ENCODE measurements around the gene PMPCA. TPM values are rescaled to one million over a fixed set of nuclear protein-coding genes. Genes with fewer than 3 reads are reported as not detected.

Gene PMPCA
- polyA plus RNA-seq, 2 donors: 32.0 to 38.6 TPM

DNA sequence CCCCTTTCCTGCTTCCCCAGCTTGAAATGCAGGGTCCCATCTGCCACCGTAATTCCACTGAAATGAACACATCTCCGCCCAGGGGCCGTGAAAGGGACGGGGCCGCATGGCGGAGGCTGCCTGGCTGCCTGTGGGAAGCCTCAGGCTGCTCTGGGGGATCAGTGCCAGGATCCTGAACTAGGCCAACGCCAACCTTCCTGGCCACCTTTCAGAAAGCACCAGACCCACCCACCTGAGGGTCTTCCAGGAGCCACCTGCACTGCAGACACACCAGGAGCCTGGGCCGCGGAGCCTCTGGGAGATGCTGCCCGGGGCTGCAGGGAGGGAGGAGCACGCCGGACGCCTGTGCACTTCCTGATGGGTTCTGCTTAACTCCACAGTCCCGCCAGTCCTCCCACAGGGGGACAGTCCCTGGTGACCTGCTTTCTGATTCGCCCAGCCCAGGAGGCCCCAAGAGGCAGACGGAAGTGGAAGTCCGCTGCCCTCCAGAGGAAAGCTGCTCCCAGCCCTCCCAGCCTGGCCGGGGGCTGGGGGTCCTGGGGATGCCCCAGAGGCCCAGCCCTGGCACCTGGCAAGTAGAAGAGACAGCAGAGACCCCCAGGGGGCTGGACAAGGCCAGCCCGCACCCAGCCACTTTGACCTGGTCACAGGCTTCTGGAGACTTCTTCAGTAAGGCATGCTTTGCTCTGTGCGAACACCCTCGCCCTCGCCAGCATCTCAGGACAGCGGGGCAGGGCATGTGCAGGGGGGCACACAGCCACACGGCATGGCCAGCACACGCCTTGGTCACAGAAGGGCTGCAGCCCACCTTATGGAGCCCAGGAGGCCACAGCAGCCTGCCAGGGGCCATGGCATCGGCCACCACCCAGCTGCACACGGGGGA lies 36.9 kb upstream of the PMPCA start, which contains the start of gene CARD9:
Gene CARD9 (minus strand): TSS at position 370 of the 883 bp plus-strand sequence. CDS start 1,591 bp downstream, outside the sequence.
- no peaks in the 10 kb centered on the region for H3K9me3 ChIP-seq (ENCODE audit: control insufficient read depth in 2 of 2, insufficient read depth in 1 of 2, low read depth in 1 of 2, low read length in 1 of 2)
- peaks cover 0 to 17% of the 10 kb centered on the region in 2 donors for H3K4me1 ChIP-seq (ENCODE audit: control insufficient read depth in 2 of 2, insufficient read depth in 2 of 2, low read length in 1 of 2)
- peak within 1 kb of the TSS in 1 of 2 donors; percentile 16 for H3K4me3 ChIP-seq (ENCODE audit: low read depth in 1 of 2, low read length in 2 of 2)
- H3K27me3 ChIP-seq (ENCODE audit: control insufficient read depth in 1 of 2, insufficient read depth in 2 of 2, low read length in 2 of 2): no peaks in the 10 kb centered on the region
- no peaks in the 10 kb centered on the region for H3K36me3 ChIP-seq (ENCODE audit: control insufficient read depth in 2 of 2, insufficient read depth in 2 of 2, low read length in 1 of 2)
- no peak within 1 kb of the TSS for H3K27ac ChIP-seq (ENCODE audit: low read depth in 2 of 2, low read length in 1 of 2)
- WGBS, 2 donors: 52 to 63% methylated on average over 25 to 27 of the region's 27 CpGs

DNA sequence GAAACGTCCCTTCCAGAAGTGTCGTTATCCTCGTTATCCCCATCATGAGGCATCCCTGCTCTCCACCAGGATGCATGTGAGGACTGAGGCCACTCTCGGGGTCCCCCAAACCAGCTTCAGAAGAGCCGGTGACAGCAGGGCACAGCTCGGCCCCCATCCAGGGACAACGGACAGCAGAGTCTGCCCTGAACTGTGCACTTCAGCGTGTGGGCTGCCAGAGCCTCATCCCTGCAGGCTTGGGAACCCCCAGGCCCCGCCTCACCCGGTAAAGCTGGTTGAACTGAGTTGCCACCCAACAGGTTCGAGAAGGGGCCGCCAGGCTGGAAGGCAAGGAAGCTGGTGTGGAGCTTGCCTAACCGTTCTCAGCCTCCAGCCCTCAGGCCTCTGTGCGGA lies 36.3 kb upstream of the PMPCA start:
- H3K4me3 ChIP-seq (ENCODE audit: low read depth in 1 of 2, low read length in 2 of 2): no peak overlapping the region
- no peak overlapping the region for H3K27ac ChIP-seq (ENCODE audit: low read depth in 2 of 2, low read length in 1 of 2)
- no peaks in the 10 kb centered on the region for H3K9me3 ChIP-seq (ENCODE audit: control insufficient read depth in 2 of 2, insufficient read depth in 1 of 2, low read depth in 1 of 2, low read length in 1 of 2)
- H3K36me3 ChIP-seq (ENCODE audit: control insufficient read depth in 2 of 2, insufficient read depth in 2 of 2, low read length in 1 of 2): peaks cover 0 to 6% of the 10 kb centered on the region in 2 donors
- WGBS, 2 donors: 63 to 67% methylated on average over 14 of the region's 14 CpGs
- H3K27me3 ChIP-seq (ENCODE audit: control insufficient read depth in 1 of 2, insufficient read depth in 2 of 2, low read length in 2 of 2): no peaks in the 10 kb centered on the region
- peaks cover 0 to 17% of the 10 kb centered on the region in 2 donors for H3K4me1 ChIP-seq (ENCODE audit: control insufficient read depth in 2 of 2, insufficient read depth in 2 of 2, low read length in 1 of 2)

DNA sequence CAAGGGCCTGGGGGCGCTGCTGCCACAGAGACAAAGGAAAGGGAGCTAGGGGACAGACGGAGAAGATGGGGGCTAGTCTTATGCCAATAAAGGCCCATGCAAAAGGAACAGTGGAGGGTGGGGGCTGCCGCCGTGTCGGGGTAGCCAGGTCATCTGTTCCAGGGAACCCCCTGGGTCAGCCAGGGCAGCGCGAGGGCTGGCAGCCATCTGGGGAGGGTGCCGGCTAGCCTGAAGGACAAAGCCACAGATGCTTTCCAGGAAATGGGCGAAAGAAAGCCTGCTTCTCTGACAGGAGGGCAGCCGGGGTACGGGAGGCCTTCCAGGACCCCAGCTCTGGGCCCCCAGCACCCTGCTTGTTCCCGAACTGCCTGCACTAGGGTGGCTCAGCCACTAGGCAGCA lies 35.4 kb upstream of the PMPCA start:
- Histone ChIP-seq H3K36me3 (ENCODE audit: control insufficient read depth in 2 of 2, insufficient read depth in 2 of 2, low read length in 1 of 2) (peaks cover 0 to 14% of the 10 kb centered on the region in 2 donors), H3K27ac (ENCODE audit: low read depth in 2 of 2, low read length in 1 of 2) (no peak overlapping the region), H3K27me3 (ENCODE audit: control insufficient read depth in 1 of 2, insufficient read depth in 2 of 2, low read length in 2 of 2) (no peaks in the 10 kb centered on the region), H3K9me3 (ENCODE audit: control insufficient read depth in 2 of 2, insufficient read depth in 1 of 2, low read depth in 1 of 2, low read length in 1 of 2) (no peaks in the 10 kb centered on the region), H3K4me3 (ENCODE audit: low read depth in 1 of 2, low read length in 2 of 2) (no peak overlapping the region), H3K4me1 (ENCODE audit: control insufficient read depth in 2 of 2, insufficient read depth in 2 of 2, low read length in 1 of 2) (peaks cover 0 to 17% of the 10 kb centered on the region in 2 donors)
- 91% methylated on average over 12 of the region's 12 CpGs for WGBS, 2 donors

DNA sequence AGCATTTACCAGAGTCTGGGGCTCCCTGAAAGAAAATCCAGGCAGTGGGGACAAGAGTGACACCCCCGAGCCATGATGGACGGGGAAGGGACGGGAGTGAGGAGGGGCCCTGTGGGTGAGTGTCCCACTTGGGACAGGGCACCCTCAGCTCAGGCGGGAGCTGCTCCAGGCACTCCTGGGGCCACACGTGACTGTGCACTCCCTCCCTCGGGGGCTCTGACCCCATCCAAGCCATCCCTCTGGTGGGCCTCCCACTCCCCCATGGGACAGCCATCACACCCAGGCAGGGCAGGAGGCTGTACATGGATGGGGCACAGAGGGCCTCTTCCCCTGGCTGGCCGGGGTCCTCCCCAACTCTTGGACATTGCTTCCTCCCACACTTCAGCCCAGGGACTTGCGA lies 34.0 kb upstream of the PMPCA start:
- no peaks in the 10 kb centered on the region for H3K27me3 ChIP-seq (ENCODE audit: control insufficient read depth in 1 of 2, insufficient read depth in 2 of 2, low read length in 2 of 2)
- no peak overlapping the region for H3K27ac ChIP-seq (ENCODE audit: low read depth in 2 of 2, low read length in 1 of 2)
- H3K4me1 ChIP-seq (ENCODE audit: control insufficient read depth in 2 of 2, insufficient read depth in 2 of 2, low read length in 1 of 2): peaks cover 0 to 15% of the 10 kb centered on the region in 2 donors
- H3K9me3 ChIP-seq (ENCODE audit: control insufficient read depth in 2 of 2, insufficient read depth in 1 of 2, low read depth in 1 of 2, low read length in 1 of 2): no peaks in the 10 kb centered on the region
- H3K4me3 ChIP-seq (ENCODE audit: low read depth in 1 of 2, low read length in 2 of 2): no peak overlapping the region
- peaks cover 0 to 24% of the 10 kb centered on the region in 2 donors for H3K36me3 ChIP-seq (ENCODE audit: control insufficient read depth in 2 of 2, insufficient read depth in 2 of 2, low read length in 1 of 2)
- WGBS, 2 donors: 74 to 85% methylated on average over 8 of the region's 8 CpGs

DNA sequence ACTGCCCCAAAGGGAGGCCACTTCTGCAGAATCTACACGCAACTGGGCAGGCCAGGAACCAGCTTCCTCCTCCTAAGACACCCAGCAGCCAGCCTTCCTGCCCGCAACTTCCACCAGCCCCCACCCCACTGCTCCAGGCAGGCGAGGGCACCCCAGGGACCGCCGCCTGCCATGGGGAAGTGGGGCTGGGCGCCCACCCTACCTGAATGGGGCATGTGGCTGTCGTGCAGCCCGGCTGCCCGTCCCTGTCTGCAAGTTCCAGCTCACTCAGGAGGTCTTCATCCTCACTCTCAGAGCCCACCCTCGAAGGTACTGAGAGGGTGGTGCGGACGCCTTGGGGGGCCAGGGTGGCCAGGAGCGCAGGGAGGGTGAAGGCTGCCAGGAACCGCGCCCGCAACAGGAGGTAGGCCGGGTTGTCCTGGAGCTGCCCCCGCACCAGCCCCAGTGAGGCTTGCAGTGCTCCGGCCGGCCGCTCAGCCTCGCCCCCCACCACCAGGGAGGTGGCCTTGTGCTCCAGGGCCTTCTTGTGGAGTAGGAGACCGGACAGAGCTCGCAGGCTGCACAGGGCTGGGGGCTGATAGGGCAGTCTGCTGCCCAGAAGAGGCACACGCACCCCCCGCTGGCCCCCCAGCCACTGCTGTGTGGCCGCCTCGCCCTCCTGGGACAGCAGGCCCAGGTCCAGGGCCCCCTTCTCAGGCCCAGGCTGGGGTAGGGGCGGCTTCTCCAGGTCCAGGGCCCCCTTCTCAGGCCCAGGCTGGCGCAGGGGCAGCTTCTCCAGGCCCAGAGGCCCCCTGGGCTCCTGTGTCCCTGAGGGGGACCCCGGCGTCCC lies 32.9 kb upstream of the PMPCA start:
- 86% methylated on average over 31 to 32 of the region's 32 CpGs for WGBS, 2 donors
- Histone ChIP-seq H3K4me1 (ENCODE audit: control insufficient read depth in 2 of 2, insufficient read depth in 2 of 2, low read length in 1 of 2) (peaks cover 0 to 10% of the 10 kb centered on the region in 2 donors), H3K36me3 (ENCODE audit: control insufficient read depth in 2 of 2, insufficient read depth in 2 of 2, low read length in 1 of 2) (peaks cover 0 to 35% of the 10 kb centered on the region in 2 donors), H3K4me3 (ENCODE audit: low read depth in 1 of 2, low read length in 2 of 2) (no peak overlapping the region), H3K27me3 (ENCODE audit: control insufficient read depth in 1 of 2, insufficient read depth in 2 of 2, low read length in 2 of 2) (no peaks in the 10 kb centered on the region), H3K9me3 (ENCODE audit: control insufficient read depth in 2 of 2, insufficient read depth in 1 of 2, low read depth in 1 of 2, low read length in 1 of 2) (no peaks in the 10 kb centered on the region), H3K27ac (ENCODE audit: low read depth in 2 of 2, low read length in 1 of 2) (no peak overlapping the region)

DNA sequence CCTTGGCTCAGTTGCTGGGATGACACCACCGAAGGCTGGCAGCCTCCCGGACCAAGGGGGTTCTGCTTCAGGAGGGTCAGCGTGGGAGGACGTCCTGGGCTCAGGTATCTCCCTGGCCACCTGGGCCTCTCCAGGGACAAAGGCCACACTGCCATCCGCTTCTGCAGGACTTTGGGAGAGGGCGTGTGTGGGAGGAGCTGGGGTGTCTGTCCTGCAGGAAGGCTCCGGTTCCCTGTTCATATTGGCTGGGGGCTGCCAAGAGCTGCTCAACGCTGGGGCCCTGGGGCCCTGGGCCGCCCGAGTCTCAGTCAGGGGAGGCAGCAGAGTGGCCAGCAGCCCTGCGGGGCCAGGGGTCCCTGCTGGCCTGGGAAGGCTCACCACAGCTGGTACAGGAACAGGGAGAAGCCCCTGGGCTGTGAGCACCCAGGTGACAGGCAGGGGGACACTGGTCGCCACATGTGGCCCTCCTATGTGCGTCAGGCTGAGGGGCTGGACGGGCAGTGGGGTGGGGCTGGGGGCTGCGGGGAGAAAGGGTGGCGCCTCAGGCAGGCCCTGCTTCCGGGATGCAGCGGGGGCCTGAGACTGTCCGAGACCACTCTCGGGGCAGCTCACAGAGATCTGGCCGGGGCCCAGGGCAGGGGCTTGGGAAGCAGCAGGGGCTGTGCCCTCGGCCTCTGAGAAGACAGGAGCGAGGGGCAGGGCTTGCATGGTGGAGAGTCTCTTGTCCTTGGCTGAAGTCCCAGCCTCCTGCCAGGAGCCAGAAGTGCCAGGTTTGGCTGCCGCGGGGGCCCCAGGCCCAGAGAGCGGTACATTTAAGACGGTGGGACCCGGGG lies 32.1 kb upstream of the PMPCA start:
- 83 to 88% methylated on average over 28 of the region's 28 CpGs for WGBS, 2 donors
- no peaks in the 10 kb centered on the region for H3K27me3 ChIP-seq (ENCODE audit: control insufficient read depth in 1 of 2, insufficient read depth in 2 of 2, low read length in 2 of 2)
- H3K27ac ChIP-seq (ENCODE audit: low read depth in 2 of 2, low read length in 1 of 2): no peak overlapping the region
- no peak overlapping the region for H3K4me3 ChIP-seq (ENCODE audit: low read depth in 1 of 2, low read length in 2 of 2)
- H3K36me3 ChIP-seq (ENCODE audit: control insufficient read depth in 2 of 2, insufficient read depth in 2 of 2, low read length in 1 of 2): peaks cover 7 to 43% of the 10 kb centered on the region in 2 donors
- peaks cover 0 to 2% of the 10 kb centered on the region in 2 donors for H3K4me1 ChIP-seq (ENCODE audit: control insufficient read depth in 2 of 2, insufficient read depth in 2 of 2, low read length in 1 of 2)
- no peaks in the 10 kb centered on the region for H3K9me3 ChIP-seq (ENCODE audit: control insufficient read depth in 2 of 2, insufficient read depth in 1 of 2, low read depth in 1 of 2, low read length in 1 of 2)

DNA sequence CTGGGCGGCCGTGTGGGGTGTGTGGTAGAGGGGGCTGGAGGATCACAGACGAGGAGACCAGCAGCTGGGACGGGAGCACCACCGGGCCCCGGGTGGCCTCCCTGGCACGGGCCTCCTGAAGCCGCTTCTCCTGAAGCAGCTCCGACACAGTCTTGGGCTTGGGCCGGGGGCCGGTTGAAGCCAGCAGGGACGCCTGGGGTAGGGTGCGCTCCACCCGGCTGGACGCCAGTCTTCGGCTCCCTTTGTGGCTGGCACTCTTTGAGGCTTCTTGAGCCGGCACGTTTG lies 31.5 kb upstream of the PMPCA start:
- no peaks in the 10 kb centered on the region for H3K27me3 ChIP-seq (ENCODE audit: control insufficient read depth in 1 of 2, insufficient read depth in 2 of 2, low read length in 2 of 2)
- H3K4me1 ChIP-seq (ENCODE audit: control insufficient read depth in 2 of 2, insufficient read depth in 2 of 2, low read length in 1 of 2): no peaks in the 10 kb centered on the region
- no peak overlapping the region for H3K4me3 ChIP-seq (ENCODE audit: low read depth in 1 of 2, low read length in 2 of 2)
- H3K9me3 ChIP-seq (ENCODE audit: control insufficient read depth in 2 of 2, insufficient read depth in 1 of 2, low read depth in 1 of 2, low read length in 1 of 2): no peaks in the 10 kb centered on the region
- whole genome bisulfite sequencing, 2 donors: 87 to 91% methylated on average over 15 to 18 of the region's 18 CpGs
- no peak overlapping the region for H3K27ac ChIP-seq (ENCODE audit: low read depth in 2 of 2, low read length in 1 of 2)
- H3K36me3 ChIP-seq (ENCODE audit: control insufficient read depth in 2 of 2, insufficient read depth in 2 of 2, low read length in 1 of 2): peaks cover 9 to 47% of the 10 kb centered on the region in 2 donors

DNA sequence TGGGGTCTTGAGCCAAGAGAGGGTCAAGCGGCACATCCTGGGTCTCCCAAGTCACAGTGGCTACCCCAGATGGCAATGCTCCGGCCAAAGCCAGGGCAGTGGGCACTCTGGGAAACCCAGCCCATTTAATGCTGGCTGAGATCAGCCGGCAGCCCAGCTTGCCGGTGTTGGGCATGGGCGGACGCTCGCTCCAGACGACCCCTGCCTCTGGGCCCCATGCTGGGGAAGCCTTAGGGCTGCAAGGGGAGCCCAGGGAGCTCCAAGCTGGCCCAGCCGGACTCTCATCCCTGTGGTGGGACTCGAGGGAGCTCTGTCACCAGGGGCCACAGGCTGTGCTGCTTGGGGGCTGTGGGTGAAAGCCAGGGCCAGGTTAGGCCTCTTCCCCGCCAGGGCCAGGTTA lies 31.1 kb upstream of the PMPCA start:
- 93 to 94% methylated on average over 11 of the region's 11 CpGs for WGBS, 2 donors

DNA sequence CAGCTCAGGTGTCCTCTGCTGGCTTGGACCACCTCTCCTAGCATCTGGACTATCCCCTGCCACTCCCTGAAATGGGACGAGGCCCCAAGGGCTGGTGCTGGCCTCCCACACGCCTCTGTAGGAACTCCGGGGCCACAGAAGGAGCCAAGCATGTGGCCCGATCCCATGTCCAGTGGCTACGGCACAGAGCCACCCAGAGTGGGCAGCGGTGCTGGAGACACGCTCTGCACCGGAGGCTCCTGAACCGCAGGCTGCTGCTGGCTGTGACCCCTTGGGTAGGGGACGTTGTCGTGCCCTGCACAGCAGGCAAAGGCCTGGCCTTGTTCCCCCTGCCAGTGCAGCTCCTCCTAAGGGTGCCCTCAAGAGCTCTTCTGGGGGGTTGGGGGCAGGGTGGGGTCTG lies 30.6 kb upstream of the PMPCA start:
- H3K27ac ChIP-seq (ENCODE audit: low read depth in 2 of 2, low read length in 1 of 2): no peak overlapping the region
- no peaks in the 10 kb centered on the region for H3K4me1 ChIP-seq (ENCODE audit: control insufficient read depth in 2 of 2, insufficient read depth in 2 of 2, low read length in 1 of 2)
- WGBS, 2 donors: 86 to 92% methylated on average over 11 of the region's 11 CpGs
- no peaks in the 10 kb centered on the region for H3K9me3 ChIP-seq (ENCODE audit: control insufficient read depth in 2 of 2, insufficient read depth in 1 of 2, low read depth in 1 of 2, low read length in 1 of 2)
- H3K4me3 ChIP-seq (ENCODE audit: low read depth in 1 of 2, low read length in 2 of 2): no peak overlapping the region
- no peaks in the 10 kb centered on the region for H3K27me3 ChIP-seq (ENCODE audit: control insufficient read depth in 1 of 2, insufficient read depth in 2 of 2, low read length in 2 of 2)
- H3K36me3 ChIP-seq (ENCODE audit: control insufficient read depth in 2 of 2, insufficient read depth in 2 of 2, low read length in 1 of 2): peaks cover 12 to 52% of the 10 kb centered on the region in 2 donors

More for the DNA sequence above, 31.1 kb upstream of the PMPCA start:
- H3K4me1 ChIP-seq (ENCODE audit: control insufficient read depth in 2 of 2, insufficient read depth in 2 of 2, low read length in 1 of 2): no peaks in the 10 kb centered on the region
- H3K27ac ChIP-seq (ENCODE audit: low read depth in 2 of 2, low read length in 1 of 2): no peak overlapping the region
- no peaks in the 10 kb centered on the region for H3K9me3 ChIP-seq (ENCODE audit: control insufficient read depth in 2 of 2, insufficient read depth in 1 of 2, low read depth in 1 of 2, low read length in 1 of 2)
- H3K36me3 ChIP-seq (ENCODE audit: control insufficient read depth in 2 of 2, insufficient read depth in 2 of 2, low read length in 1 of 2): peaks cover 12 to 51% of the 10 kb centered on the region in 2 donors
- no peaks in the 10 kb centered on the region for H3K27me3 ChIP-seq (ENCODE audit: control insufficient read depth in 1 of 2, insufficient read depth in 2 of 2, low read length in 2 of 2)
- H3K4me3 ChIP-seq (ENCODE audit: low read depth in 1 of 2, low read length in 2 of 2): no peak overlapping the region

Data from esophagus (tissue), 2 donors.